ENCODE measurements around the gene FCRL2.

The FCRL2 gene, protein sequence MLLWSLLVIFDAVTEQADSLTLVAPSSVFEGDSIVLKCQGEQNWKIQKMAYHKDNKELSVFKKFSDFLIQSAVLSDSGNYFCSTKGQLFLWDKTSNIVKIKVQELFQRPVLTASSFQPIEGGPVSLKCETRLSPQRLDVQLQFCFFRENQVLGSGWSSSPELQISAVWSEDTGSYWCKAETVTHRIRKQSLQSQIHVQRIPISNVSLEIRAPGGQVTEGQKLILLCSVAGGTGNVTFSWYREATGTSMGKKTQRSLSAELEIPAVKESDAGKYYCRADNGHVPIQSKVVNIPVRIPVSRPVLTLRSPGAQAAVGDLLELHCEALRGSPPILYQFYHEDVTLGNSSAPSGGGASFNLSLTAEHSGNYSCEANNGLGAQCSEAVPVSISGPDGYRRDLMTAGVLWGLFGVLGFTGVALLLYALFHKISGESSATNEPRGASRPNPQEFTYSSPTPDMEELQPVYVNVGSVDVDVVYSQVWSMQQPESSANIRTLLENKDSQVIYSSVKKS

DNA sequence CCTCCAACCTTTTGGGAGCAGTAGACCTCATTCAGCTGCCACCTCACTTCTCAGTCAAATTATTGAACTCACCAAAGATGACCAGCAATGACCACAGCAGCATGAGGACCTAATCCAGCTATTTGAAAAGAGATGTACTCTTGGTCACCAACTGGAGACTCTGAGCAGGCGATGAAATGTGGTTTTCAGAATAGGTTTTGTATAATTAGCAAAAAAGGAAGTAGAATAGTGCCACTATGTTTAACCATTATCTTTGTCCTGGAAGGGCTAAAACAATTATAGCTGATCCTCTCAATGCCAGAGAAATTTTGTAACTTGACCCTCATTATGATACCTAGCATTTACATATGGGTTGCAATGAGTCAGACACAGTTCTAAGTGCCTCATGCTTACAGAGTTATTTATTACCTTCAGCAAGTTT lies at the start of gene FCRL2:
Gene FCRL2 (minus strand): TSS at position 162 of the 421 bp plus-strand sequence. CDS start 59 bp downstream, at position 103.
- TF ChIP-seq ZNF174 (tag by site-specific recombination; IDR thresholded peaks at IDR 0.05) = no peak
- TF ChIP-seq ZNF169 (tag by site-specific recombination; IDR thresholded peaks at IDR 0.05) = no peak
- TF ChIP-seq ZNF529 (tag by site-specific recombination; IDR thresholded peaks at IDR 0.05; ENCODE audit: insufficient replicate concordance) = no peak
- TF ChIP-seq, protein P1, sequence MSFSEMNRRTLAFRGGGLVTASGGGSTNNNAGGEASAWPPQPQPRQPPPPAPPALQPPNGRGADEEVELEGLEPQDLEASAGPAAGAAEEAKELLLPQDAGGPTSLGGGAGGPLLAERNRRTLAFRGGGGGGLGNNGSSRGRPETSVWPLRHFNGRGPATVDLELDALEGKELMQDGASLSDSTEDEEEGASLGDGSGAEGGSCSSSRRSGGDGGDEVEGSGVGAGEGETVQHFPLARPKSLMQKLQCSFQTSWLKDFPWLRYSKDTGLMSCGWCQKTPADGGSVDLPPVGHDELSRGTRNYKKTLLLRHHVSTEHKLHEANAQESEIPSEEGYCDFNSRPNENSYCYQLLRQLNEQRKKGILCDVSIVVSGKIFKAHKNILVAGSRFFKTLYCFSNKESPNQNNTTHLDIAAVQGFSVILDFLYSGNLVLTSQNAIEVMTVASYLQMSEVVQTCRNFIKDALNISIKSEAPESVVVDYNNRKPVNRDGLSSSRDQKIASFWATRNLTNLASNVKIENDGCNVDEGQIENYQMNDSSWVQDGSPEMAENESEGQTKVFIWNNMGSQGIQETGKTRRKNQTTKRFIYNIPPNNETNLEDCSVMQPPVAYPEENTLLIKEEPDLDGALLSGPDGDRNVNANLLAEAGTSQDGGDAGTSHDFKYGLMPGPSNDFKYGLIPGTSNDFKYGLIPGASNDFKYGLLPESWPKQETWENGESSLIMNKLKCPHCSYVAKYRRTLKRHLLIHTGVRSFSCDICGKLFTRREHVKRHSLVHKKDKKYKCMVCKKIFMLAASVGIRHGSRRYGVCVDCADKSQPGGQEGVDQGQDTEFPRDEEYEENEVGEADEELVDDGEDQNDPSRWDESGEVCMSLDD (tag by site-specific recombination; IDR thresholded peaks at IDR 0.05) = no peak
- no peak for TF ChIP-seq ZNF530 (tag by site-specific recombination; IDR thresholded peaks at IDR 0.05; ENCODE audit: low read depth)
- TF ChIP-seq, protein P2, sequence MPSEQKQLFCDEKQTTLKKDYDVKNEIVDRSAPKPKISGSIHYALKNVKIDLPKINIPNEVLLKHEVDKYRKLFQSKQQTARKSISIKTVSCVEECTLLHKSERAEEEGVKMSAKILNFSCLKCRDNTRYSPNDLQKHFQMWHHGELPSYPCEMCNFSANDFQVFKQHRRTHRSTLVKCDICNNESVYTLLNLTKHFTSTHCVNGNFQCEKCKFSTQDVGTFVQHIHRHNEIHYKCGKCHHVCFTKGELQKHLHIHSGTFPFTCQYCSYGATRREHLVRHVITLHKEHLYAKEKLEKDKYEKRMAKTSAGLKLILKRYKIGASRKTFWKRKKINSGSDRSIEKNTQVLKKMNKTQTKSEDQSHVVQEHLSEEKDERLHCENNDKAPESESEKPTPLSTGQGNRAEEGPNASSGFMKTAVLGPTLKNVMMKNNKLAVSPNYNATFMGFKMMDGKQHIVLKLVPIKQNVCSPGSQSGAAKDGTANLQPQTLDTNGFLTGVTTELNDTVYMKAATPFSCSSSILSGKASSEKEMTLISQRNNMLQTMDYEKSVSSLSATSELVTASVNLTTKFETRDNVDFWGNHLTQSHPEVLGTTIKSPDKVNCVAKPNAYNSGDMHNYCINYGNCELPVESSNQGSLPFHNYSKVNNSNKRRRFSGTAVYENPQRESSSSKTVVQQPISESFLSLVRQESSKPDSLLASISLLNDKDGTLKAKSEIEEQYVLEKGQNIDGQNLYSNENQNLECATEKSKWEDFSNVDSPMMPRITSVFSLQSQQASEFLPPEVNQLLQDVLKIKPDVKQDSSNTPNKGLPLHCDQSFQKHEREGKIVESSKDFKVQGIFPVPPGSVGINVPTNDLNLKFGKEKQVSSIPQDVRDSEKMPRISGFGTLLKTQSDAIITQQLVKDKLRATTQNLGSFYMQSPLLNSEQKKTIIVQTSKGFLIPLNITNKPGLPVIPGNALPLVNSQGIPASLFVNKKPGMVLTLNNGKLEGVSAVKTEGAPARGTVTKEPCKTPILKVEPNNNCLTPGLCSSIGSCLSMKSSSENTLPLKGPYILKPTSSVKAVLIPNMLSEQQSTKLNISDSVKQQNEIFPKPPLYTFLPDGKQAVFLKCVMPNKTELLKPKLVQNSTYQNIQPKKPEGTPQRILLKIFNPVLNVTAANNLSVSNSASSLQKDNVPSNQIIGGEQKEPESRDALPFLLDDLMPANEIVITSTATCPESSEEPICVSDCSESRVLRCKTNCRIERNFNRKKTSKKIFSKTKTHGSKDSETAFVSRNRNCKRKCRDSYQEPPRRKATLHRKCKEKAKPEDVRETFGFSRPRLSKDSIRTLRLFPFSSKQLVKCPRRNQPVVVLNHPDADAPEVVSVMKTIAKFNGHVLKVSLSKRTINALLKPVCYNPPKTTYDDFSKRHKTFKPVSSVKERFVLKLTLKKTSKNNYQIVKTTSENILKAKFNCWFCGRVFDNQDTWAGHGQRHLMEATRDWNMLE (tag by site-specific recombination; conservative IDR thresholded peaks at IDR 0.05; ENCODE audit: low read depth) = no peak
- no peak for TF ChIP-seq ZNF266 (tag by site-specific recombination; IDR thresholded peaks at IDR 0.05; ENCODE audit: low read depth)
- TF ChIP-seq ZNF311 (tag by site-specific recombination; IDR thresholded peaks at IDR 0.05; ENCODE audit: borderline replicate concordance) = no peak
- no peak for TF ChIP-seq ZNF558 (tag by site-specific recombination; IDR thresholded peaks at IDR 0.05)
- TF ChIP-seq ZSCAN16 (tag by site-specific recombination; IDR thresholded peaks at IDR 0.05) = no peak
- no peak for TF ChIP-seq ZNF510 (tag by site-specific recombination; IDR thresholded peaks at IDR 0.05; ENCODE audit: insufficient replicate concordance)
- no peak for TF ChIP-seq ZNF544 (tag by site-specific recombination; IDR thresholded peaks at IDR 0.05)
- TF ChIP-seq ZNF292 (tag by site-specific recombination; IDR thresholded peaks at IDR 0.05; ENCODE audit: borderline replicate concordance, low read depth) = no peak
- Histone ChIP-seq H3K9me3 (ENCODE audit: control insufficient read depth, insufficient read depth, low read depth, low read length) (no peaks in the 10 kb centered on the region), H3K36me3 (ENCODE audit: control insufficient read depth in 2 of 2, insufficient read depth in 1 of 2, low read length in 2 of 2) (no peaks in the 10 kb centered on the region), H3K27ac (ENCODE audit: extremely low read depth, low read depth, low read length) (no peak within 1 kb of the TSS), H3K4me1 (ENCODE audit: control insufficient read depth, insufficient read depth, low read length) (no peaks in the 10 kb centered on the region), H3K4me3 (ENCODE audit: low read depth, low read length) (no peak within 1 kb of the TSS)
- POLR2A ChIA-PET = no interaction called here
- CTCF ChIA-PET = interaction anchor here (1.0 to 1.1 kb wide), 2 partner anchors 20 to 86 kb away, joined by 3 read pairs; no protein-coding TSS in a partner anchor

DNA sequence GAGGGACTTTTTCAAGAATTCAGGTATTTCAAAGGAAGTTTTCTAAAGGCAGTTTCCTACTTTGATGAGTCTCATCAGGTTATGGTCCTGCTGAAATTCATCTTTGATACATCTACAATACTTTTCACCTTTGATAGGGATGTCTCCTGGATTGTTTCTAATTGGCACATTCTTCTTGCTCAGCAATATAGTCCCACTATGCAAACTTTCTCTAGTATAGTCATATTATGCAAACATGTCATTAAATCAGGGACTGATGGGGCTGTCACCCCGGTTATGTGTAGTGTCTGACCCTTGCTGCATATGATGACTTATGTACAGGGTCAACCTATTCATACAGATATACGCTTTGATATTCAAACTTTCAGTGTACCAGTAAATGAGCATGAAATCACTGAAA lies 43.4 kb upstream of the FCRL2 start:
- H3K36me3 ChIP-seq (ENCODE audit: control insufficient read depth in 2 of 2, insufficient read depth in 1 of 2, low read length in 2 of 2) = no peaks in the 10 kb centered on the region
- ChIA-PET CTCF (interaction anchor here (0.7 kb wide), 1 partner anchor 15 kb away, joined by 3 read pairs; no protein-coding TSS in a partner anchor), POLR2A (no interaction called here)
- no peak for TF ChIP-seq TCF7L2 (IDR thresholded peaks at IDR 0.05; ENCODE audit: borderline replicate concordance, low read depth, low read length)
- TF ChIP-seq ZNF10 (tag by site-specific recombination; IDR thresholded peaks at IDR 0.05) = no peak
- no peak for TF ChIP-seq ZNF571 (tag by site-specific recombination; IDR thresholded peaks at IDR 0.05)
- TF ChIP-seq MYNN (tag by site-specific recombination; IDR thresholded peaks at IDR 0.05; ENCODE audit: borderline replicate concordance) = no peak
- no peaks in the 10 kb centered on the region for H3K4me1 ChIP-seq (ENCODE audit: control insufficient read depth, insufficient read depth, low read length)
- H3K27ac ChIP-seq (ENCODE audit: extremely low read depth, low read depth, low read length) = no peak overlapping the region
- H3K9me3 ChIP-seq (ENCODE audit: control insufficient read depth, insufficient read depth, low read depth, low read length) = no peaks in the 10 kb centered on the region
- no peak overlapping the region for H3K4me3 ChIP-seq (ENCODE audit: low read depth, low read length)

Data from HEK293 (cell line).